Embryonic facial prominence (tissue), 1 donor: Measurements from ENCODE around the gene ABCD4.

Experiments used
- DNase-seq: peaks from one replicate; pipeline ENCODE4 v3.0.0-alpha.2; 2016; ENCODE audit errors: extremely low spot score

Gene ABCD4

GRCh38 chr14:74260525-74261233, 42.1 kb downstream of the ABCD4 start:
- DNase-seq = no peak

- DNase-seq = no peak
These were observed 43.2 kb downstream of the ABCD4 start for GRCh38 chr14:74259513-74259912.

- no peak for DNase-seq
These were observed 44.0 kb downstream of the ABCD4 start for GRCh38 chr14:74258764-74259035.

GRCh38 chr14:74257941-74258763, 44.6 kb downstream of the ABCD4 start:
- no peak for DNase-seq

GRCh38 chr14:74257078-74257940, 45.4 kb downstream of the ABCD4 start:
- DNase-seq = no peak

GRCh38 chr14:74255281-74255680, 47.5 kb downstream of the ABCD4 start:
- no peak for DNase-seq

GRCh38 chr14:74249433-74250375, 53.0 kb downstream of the ABCD4 start:
- no peak for DNase-seq

GRCh38 chr14:74248017-74248416, 54.7 kb downstream of the ABCD4 start:
- DNase-seq = no peak

- no peak for DNase-seq
These were observed 56.2 kb downstream of the ABCD4 start for GRCh38 chr14:74246542-74246941.

GRCh38 chr14:74245292-74245691, 57.4 kb downstream of the ABCD4 start:
- no peak for DNase-seq

- no peak for DNase-seq
These were observed 58.6 kb downstream of the ABCD4 start for GRCh38 chr14:74244115-74244514.

- DNase-seq = no peak
These were observed 59.7 kb downstream of the ABCD4 start for GRCh38 chr14:74243051-74243450.

GRCh38 chr14:74242780-74243042, 60.0 kb downstream of the ABCD4 start:
- DNase-seq = no peak

GRCh38 chr14:74242021-74242779, 60.5 kb downstream of the ABCD4 start:
- no peak for DNase-seq

- no peak for DNase-seq
These were observed 61.1 kb downstream of the ABCD4 start for GRCh38 chr14:74241652-74242017.

GRCh38 chr14:74240794-74241651, 61.7 kb downstream of the ABCD4 start:
- DNase-seq = no peak

GRCh38 chr14:74239848-74240793, 62.6 kb downstream of the ABCD4 start:
- DNase-seq = no peak

GRCh38 chr14:74238974-74239847, 63.5 kb downstream of the ABCD4 start, which contains the start of gene VSX2:
Gene VSX2 (plus strand): TSS chr14:74239449. CDS start chr14:74239562, 113 bp downstream.
- no peak for DNase-seq
